ENCODE data around the gene MORC2.
A peak's percentile ranks its signal among the peaks of the same experiment; 100 is the strongest.

Gene MORC2

DNA sequence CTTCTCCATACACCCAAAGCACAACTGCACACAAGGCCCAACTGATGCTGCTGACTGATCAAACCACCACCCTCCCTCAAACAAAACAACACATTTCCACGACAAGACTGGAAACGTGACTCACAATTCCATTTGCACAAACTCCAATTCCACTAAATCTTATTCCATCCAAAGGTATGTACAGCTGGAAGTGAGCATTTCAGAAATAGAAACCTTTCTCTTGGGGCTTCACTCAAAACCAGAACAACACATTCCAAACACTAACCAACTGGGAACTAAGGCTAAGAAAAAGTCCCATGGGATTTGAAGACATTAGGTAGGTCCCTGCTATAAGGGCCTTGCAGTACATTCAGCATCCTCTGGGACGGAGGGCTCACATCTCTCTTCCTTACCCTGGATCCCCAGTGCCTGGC is 19.6 kb downstream of the MORC2 start:
- DNase-seq: no peak

DNA sequence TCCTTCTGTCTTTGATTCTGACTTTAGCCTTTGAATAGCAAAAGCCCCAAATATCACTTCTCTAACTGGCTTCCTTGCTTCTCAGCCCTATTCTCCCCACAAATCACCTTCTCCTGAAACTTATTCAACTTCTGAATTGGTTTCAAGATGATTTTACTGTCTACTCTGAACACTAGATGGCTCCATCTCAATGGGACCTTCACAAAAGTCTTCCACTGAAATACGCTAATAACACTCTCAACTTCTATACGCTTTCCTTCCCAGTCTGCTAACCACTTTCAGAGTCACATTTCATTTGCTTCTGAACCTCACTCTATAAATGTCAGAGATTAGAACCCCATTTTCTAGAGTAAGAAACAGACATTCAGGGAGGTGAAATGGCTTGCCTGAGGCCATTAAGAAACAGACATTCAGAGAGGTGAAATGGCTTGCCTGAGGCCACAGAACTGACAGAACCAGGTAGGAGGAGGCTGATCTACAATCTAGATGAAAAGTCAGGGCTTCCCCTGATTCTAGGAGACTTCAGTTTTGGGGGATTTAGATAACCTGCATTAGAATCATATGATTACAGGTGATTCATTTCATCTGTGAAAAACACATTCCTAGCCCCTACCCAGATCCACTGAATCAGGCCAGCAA is 20.6 kb downstream of the MORC2 start:
- peak; percentile 25 for DNase-seq

DNA sequence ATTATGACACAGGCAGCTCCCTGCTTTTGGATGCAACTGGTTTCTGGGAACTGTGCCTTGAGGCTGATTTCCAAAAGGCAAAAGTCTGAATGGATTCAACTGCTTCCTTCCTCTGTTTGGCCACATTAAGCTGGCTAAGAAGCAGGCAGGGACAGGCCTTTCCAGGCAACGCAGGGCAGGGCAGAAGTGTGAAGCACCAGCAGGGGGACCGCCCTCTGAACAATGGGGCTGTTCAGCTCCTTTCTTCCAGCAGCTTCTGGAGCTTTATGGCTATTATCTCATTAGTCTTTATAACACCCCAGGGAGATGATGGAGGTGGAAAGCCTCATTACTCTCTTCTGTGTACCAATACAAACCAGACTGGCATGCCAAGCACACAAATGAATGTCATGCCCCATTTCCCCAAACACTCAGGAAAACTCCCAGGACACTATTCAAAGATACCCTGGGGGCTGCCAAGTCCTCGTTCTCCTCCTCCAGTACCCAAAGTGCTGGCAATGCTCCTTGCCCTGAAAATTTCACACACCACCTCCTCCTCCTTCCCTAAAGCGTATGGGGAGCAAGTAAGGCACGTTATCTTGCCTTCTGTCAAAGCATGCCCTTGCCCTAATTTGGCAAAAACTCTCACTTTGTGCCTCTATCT is 21.3 kb downstream of the MORC2 start:
- no peak for DNase-seq

DNA sequence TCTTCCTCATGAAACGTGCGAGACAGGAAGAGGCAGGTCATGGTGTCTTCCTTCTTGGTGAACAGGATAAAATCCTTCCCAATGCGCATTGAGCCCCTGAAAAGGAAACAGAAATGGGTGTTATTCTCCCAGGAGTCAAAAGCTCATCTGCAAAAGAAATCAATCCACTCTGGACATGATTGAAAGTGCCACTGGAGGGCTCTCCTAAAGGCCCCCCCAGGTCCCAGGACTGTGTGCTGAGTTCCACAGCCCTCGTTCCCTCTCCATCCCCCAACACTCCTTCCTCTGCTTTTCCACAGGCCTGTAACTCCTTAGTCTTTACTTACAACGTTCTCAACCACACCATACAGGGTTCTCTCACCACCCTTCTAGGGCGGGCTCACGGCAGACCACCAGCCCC is 22.2 kb downstream of the MORC2 start:
- no peak for DNase-seq

DNA sequence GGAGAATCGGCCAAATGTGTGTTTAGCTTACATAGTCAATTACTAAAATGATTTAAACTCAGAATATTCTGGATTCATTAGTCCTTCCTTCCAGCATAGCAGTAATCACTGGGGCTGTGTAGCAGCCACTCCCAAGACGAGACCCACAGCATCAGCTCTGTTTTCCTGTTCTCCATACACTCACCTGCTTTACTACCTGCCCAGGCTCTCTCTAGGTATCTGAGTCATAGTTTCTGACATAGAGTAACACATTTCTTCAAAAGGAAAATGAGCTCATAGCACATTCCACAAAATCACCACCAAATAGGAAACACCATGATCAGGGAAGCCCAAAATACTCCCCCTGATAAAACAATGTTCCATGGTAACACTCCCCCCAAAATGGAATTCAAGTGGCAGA is 22.9 kb downstream of the MORC2 start:
- DNase-seq: no peak

DNA sequence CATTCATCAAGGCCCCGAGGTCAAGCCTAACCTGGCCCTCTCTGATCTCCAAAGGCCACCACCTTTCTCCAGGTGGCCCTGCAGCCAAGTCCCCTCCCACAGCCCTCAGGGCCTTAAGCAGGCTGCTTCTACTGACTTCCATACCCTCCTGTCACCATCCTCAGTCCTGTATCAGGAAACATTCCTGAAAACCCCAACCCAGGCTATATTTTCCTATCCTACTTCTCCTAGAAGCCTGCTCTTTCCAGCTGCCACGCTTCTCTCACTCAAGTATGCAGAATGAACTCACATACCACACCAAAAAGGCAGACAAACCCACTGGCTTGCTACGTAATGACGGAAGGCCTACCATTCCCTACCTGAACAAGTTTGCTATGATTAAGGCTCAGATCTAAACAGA is 23.6 kb downstream of the MORC2 start:
- DNase-seq: no peak

DNA sequence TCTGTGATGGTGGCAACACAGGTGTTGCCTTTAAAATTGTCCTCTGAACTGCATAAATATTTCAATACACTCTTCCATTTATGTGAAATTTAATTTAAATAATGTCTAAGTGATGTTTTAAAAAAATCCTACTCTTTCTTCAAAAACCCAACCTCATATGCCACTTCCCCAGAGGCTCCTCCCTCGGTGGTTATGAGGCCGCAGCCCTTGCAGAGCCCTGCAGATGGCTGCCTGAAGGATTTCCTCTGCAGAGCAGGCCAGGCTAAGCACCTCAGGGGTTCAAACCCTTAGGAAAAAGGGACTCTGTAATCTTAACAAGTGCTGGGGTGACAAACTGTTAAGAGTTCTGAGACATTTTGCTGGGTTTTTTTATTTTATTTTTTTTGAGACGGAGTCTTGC is 25.2 kb downstream of the MORC2 start:
- DNase-seq: peak; percentile 73

DNA sequence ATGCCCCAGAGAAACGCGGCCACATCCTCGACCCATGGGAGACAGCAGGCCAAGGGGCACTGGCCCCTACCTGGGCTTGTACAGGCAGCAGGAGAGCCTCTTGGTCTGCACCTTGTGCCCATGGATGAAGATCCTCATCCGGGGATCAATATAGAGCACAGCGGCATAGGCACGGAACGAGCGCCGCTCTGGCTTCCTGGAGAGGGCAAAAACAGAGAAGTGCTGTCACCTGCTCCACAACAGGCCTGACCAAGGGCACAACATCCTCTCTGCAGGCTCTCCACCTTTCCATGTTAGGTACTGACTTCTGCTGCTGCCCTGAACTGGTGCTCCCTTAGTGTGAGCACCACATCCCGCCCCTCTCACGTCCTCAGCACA is 27.2 kb downstream of the MORC2 start:
- no peak for DNase-seq

DNA sequence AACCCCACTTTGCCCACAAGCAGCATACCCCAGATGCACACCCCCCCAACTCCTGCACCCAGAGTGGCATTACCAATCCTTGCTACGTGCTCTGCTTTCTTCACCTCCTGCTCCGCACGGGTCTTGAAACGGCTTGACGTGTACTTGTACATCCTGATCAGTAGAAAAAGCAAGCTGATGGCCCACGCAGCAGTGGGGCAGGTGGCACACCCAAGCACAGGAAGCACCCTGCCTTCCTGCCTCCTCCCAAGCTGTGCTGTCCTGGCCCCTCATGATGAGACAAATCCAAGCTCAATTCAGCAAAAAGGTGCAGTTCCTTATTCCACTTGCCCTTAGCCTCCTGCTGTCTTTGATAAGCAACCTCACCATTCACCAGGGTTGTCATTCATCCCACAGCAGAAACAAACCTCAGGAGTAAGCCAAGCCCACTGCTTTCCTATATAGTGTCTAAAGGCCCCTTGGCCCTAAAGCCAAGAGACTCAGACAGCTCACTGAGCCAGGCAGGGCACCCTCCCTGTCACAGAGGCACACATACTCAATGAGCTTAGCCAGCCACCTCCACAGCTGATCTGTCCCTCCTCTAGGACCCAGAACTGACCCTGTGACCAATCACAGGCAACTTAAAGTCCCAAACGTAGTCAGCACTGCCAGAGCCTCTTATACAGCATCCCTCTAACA is 27.8 kb downstream of the MORC2 start:
- DNase-seq: peak; percentile 54

DNA sequence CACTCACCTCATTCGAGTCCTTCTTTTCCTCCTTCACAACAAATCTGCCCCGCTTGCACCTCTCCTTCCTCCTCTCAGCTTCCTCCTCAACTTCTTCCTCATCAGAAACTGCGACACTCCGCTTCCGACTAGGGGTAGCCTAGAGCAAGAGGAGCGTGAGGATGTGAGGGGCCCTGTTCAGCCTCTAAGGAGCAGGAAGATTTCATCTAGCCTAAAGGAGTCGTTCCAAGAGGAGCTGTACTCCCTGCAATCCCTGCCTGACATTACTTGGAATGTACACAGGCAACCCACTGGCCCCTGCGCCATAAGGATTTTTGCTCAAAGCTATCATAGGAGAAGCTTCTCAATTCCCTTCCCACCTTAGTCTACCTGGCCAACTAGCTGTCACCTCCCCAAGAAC is 34.5 kb downstream of the MORC2 start:
- no peak for DNase-seq

DNA sequence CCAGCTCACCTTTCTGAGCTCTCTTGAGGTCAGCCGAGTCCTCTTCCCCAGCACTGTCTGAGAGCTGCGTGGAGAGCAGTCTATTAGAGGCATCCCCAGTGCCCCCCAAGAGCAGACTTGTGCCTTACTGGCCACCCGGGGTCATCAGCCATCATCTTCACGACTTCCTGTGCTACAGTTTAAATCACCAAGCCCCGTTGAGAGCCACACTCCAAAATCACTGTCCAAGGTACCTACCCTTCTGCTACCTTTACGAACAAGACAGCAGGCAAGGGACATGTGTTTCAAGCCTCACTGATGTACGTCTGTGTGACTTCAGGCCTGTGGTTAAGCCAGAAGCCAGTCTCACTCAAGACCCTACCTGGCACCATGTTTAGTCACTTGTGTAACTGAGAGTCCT is 35.1 kb downstream of the MORC2 start:
- DNase-seq: no peak

DNA sequence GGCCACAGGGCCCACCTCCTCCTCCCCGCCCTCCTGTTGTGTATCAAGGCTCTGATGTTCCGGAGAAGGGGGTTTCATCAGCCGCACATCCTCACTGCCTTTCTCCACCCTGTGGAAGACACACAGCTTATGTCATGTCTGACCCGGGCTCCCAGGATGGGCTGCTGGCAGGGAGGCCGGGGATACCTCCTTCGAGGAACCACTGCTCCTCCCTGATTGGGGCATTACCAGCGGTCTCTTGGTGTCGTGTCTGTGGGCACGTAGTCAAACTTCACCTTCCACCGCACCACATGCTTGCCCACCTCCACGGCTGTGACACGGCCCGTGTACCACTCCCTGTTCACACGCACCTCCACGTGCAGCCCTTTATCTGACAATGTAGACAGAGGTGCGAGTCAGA is 35.9 kb downstream of the MORC2 start:
- no peak for DNase-seq

DNA sequence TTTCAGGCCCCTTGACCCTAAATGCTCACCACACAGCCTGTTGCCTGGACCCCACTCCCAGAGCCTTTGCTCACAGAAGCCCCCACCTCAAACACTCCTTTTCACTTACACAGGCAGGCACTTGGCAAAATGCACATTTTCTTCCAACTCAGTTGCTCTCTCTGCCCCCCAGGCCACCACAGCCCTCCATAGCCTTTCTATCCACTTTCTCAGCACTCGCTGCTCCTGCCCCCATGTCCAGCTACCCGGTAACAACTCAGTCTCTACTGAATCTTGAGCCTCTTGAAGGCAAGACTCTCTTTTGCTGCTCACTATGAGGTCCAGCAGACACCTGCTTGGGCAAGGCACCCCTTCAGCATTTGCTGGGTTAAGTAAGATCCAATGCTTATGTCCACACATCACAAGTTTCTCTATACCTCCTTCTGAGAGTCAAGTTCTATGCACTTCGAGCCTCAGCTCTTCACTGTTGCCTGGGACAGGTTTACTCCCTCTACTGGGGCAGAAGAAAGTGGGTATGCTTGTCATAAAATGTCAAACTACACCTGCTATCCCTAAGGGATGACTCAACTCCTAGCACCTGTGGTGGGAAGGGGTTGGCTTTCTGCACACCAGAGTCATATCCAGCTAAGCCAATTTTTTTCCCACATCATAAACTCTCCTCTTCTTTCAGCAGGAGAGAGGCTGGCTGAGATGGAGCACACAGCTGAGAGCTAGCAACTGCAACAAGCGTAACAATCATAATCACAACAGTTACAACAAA is 36.9 kb downstream of the MORC2 start:
- no peak for DNase-seq

DNA sequence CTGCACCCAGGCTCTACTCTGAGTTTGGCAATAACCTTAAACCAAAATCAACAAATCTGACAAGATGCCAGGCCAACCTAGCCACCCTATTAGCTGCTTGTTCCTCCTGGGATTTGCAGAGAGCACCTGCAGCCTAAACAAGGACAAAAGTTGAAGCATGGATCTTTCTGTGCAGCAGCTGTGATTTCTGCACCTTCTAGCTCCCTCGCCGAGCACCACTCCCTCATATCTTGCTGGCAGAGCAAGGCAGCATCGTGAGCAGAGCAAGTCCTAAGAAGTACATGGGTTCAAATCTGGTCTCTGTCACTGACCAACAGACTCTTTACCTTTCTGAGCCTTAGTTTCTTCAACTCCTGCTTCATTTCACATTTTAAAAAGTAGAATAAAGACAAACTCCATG is 38.3 kb downstream of the MORC2 start:
- DNase-seq: no peak

DNA sequence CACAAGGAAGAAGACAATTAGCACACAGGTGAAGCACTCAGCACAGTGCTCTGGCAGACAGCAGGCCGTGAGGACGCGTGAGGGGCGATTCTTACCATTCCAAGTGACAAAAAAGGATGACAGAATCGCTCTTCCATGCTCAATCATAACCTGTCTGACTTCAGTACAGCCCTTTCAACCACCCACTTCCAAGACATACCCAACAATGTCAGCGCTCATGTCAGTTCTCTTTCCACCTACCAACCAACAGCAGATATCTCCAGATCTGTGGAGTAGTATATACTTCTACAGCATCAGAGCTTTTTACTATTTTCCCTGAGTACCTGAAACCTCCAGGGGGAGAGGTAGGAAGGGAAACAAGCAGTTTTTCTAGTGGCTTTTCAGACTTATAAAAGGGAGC is 40.2 kb downstream of the MORC2 start:
- no peak for DNase-seq

DNA sequence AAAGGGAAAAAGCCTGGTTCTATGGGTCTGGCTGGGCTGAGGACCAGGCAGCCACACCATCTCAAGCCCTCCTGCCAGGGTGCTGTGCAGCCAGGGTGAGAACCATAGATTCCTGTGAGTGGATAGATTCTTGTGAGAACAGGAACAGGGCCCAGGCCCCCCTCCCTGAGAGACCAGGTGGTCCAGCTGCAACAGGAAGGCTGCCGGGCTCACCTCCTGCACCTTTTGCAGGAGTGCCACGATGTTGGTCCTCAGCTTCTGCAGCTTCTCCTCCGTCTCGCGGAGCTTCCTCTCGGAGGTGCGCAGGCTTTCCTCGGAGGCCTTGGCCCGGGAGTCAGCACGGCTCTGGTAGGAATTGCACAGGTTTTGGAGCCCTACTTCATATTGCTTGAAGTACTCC is 40.8 kb downstream of the MORC2 start:
- no peak for DNase-seq

DNA sequence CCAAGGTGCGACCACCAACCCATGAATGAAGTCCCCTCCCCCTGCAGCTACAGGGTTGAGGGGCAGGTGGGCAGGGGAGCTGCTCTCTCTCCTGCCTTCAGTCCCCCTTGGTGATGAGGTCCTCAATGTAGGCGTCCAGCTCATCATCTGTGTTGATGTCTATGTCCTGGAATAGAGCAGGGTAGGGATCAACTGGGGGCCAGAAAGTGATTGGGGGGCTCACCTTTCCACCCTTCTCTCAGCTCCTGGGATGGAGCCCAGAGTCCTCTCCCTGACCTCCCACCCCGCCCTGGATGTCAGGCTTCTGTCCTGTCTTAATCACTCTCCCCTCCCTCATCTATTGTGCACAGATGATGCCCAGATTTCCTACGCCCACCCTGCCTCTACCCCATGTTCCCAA is 41.9 kb downstream of the MORC2 start:
- DNase-seq: no peak

DNA sequence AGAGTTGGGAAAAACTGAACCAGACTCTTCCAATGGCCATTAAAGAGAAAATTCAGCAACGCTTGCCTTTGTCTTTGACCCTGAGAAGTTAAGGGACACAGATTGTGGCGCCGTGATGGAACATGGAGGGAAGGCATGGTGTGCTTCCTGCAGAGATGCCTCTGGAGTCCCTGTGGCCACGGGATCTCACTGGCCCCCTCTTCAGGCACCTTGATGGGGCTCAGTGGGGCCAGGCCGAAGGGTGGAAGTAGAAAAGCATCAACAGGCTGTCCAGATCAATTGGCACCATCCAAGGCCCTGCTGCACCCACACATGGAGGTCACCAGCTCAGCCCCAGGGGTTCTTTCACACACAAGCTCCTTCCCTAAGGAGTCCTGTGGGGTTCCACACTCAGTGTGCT is 42.9 kb downstream of the MORC2 start:
- DNase-seq: no peak

DNA sequence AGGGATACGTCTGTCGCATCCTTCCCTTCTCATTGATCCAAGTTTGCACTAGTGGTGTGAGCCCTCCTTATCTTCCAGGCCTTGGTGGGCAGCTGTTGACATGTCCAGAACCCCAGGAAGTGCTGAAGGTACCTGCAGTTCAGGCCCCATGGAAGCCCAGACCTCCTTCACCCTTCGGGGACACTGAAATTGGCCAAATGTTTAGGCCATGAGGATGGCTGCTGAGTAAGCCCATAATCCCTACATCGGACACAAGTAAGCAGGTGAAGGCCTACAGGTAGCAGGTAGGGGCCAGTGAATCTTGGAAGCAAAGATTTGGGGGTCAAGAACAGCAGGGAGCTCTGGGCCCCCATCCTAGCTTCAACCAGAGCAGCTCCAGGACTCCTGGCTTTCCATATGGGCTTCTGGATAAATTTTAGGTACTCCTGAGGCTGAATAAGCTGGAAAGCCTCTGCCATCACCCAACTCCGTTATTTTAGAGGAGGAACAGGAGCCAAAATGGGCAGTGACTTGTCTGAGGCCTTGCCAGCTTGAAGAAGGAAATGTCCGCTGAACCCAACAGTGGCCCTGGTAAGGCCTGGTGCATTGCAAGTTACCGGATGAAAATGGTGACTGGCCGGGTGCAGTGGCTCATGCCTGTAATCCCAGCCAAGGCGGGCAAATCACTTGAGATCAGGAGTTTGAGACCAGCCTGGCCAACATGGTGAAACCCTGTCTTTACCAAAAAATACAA is 45.2 kb downstream of the MORC2 start:
- DNase-seq: no peak

DNA sequence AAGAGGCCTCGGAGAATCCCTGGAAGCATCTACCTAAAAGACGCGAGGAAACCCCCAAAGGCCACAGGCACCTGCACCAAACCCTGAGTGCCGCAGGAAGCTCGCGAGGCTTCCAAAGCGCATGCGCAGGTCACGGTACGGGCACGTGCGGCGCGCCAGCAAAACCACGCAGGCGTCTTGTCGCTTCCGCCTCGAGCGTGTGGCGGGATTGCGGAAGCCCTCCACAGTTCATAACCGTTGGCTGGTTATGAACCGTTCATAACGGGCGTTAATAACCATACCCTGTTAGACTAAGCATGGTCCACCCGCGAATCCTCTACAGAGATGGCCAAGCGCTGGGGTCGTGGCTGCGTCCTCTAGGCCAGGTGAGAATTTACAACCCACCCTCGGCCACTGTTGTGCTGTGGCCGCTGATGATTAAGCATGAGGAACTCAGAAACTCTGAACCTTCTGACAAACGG is 46.4 kb downstream of the MORC2 start:
- DNase-seq: peak; percentile 82

DNA sequence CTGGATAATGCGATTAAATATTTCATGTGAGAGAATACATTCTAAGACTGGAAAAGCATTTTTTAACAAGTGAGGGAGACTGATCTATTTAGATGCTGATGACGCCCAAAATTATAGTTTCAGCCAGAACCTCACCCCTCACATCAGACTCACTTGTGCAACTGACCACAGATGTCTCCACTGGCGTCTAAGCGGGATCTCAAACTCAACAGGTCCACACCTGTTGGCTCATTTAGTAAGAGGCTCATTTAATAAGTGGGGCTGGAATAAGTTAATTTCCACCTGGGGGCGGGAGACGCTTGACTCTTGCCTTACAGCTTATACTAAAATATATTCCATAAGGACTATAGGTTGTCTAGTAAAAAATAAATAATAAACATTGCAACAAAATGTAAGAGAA is 47.5 kb downstream of the MORC2 start:
- DNase-seq: no peak

DNA sequence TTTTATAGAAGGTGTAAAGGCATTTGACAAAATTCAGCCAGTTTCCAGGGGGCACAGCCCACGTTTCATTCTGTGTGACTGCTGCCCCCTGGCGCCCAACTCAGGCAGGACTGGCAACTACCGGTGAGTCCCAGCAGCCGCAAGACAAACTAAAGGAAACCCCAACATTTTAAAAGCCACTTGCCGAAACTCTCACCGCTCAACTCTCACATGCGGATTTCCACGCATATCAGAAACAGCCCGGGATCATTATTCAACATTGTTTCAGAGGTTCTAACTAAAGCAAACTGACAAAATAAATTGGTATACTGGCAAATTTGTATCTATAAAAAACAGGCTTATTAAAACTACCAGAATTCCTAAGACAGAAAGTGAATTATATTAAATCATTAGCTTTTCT is 48.2 kb downstream of the MORC2 start:
- DNase-seq: peak; percentile 71

DNA sequence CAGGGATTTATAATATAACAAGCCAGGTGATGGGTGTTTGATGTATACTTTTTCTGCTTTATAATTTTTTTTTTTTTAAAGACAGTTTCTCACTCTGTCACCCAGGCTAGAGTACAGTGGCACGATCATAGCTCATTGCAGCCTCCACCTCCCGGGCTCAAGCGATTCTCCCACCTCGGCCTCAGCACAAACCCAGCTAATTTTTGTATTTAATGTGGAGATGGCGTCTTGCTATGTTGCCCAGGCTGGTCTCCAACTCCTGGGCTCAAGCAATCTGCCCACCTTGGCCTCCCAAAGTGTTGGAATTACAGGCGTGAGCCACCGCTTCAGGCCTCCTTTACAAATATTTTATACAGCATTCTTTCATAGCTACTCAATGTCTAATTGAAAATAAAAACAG is 48.6 kb downstream of the MORC2 start:
- DNase-seq: no peak

All from central memory CD4-positive, alpha-beta T cell (primary cell).